ENCODE data around the gene NMNAT2.

GRCh38 chr1:183366116-183366515, 52.1 kb downstream of the NMNAT2 start:
- TF ChIP-seq CTCF (IDR thresholded peaks at IDR 0.05) = no peak
- no peak for TF ChIP-seq EZH2 (IDR thresholded peaks at IDR 0.05)
- no peak for TF ChIP-seq EZH2phosphoT487 (IDR thresholded peaks at IDR 0.05)
